Fibroblast of gingiva (primary cell): ENCODE data around the gene GMDS.

Source experiments
- DNase-seq: peaks from one replicate; pipeline ENCODE4 v3.0.0-alpha.2; 2011; ENCODE audit warnings: low read depth

GMDS gene

DNA sequence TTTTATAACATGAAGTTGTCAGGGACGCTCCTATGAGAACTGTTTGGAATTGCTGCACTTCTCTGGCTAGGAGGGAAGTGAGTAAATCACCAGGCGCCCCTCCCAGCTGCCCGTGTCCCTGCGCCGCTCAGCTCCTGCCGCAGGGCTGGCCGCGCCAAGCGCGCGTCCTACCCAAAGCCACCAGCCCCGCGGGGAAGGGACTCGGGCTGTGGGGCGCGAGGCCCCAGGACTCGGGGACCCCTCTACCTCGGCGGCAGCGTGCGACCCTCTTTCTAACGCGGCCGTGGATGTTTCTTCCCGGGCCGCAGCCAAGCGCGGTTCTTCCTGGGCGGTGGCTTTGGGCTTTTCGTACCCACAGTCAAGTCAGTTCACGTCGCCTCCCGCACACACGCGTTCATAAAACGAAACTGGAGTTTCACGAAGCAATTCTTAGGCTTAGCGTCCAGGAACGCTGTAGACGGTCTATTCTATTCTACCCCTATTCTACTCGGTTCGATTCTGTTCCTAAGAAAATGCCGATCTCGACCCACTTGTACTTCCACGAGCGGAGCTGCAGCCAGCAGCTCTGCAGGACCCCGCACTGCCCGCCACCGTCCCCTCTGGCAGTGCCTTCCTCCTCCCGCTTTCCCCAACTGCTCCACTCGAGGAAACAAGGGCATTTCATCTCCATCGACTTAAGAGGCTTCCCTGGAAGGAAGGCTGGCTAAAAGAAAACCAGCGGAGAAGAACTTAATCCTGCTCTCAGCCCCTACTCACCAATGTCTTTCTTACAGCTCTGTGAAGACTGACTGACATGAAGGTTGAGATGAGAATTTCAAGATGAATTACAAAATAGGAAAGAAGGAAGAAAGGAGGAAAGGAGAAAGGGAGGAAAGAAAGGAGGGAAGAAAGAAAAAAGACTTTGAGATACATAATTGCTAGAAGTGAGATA is 620.3 kb downstream of the GMDS start:
- DNase-seq: peak; percentile 24

DNA sequence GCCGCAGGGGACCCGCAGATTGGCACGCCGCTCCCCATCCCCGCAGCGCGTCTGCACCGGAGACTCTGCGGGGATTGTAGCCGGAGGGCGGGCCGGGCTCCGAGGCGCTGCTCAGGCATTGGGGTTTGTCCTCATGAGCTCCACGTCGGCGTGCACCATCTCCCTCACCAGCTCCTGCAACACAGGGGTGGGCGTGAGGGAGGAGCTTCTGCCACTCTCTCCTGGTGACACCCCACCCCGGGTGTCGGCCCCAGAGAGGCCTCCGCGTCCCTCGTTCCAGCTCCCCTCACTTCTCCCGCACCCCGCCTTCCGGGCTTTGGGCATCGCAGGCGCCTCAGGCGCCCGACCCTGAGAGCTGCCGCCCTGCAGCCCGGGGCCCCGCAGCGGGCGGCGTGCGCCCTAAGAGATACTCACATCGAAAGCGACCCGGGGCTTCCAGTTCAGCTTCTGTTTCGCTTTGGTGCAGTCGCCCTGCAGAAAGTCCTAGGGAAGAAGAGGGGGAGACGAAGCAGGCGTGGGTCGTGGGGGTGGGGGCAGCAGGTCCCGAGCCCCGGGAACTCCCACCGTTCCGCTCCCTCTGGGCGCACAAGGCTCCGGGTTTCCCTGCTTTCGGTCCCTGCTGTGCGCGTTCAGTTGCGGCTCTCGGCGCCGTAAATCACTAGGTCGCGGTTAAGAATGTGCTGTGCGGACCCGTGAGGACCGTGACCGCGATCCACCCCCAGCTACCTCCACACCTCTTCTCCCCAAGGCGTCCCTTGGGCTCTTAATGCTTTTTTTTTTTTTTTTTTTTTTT is 621.2 kb downstream of the GMDS start:
- DNase-seq: no peak

DNA sequence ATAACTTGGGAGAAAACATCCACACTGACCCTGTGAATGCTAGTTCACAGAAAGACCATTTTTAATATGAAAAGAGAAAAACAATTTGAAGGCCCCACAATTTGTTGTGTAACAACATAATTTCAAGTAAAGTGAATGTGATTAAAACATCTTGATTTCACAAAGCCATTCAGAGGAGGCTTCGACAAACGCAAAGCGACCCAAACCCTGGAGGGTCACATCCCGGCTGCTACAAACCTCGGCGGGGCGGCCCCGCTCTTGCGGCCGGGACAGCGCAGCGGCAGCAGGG is 621.7 kb downstream of the GMDS start:
- no peak for DNase-seq

- DNase-seq: no peak
Measured at GRCh38 chr6:1622851-1623768, 622.3 kb downstream of the GMDS start.

- DNase-seq: peak; percentile 13
Measured at GRCh38 chr6:1622220-1622850, 623.1 kb downstream of the GMDS start.

- no peak for DNase-seq
Measured at GRCh38 chr6:1621070-1621701, 624.2 kb downstream of the GMDS start.

GRCh38 chr6:1620504-1621069 is 624.8 kb downstream of the GMDS start:
- DNase-seq: no peak

DNA sequence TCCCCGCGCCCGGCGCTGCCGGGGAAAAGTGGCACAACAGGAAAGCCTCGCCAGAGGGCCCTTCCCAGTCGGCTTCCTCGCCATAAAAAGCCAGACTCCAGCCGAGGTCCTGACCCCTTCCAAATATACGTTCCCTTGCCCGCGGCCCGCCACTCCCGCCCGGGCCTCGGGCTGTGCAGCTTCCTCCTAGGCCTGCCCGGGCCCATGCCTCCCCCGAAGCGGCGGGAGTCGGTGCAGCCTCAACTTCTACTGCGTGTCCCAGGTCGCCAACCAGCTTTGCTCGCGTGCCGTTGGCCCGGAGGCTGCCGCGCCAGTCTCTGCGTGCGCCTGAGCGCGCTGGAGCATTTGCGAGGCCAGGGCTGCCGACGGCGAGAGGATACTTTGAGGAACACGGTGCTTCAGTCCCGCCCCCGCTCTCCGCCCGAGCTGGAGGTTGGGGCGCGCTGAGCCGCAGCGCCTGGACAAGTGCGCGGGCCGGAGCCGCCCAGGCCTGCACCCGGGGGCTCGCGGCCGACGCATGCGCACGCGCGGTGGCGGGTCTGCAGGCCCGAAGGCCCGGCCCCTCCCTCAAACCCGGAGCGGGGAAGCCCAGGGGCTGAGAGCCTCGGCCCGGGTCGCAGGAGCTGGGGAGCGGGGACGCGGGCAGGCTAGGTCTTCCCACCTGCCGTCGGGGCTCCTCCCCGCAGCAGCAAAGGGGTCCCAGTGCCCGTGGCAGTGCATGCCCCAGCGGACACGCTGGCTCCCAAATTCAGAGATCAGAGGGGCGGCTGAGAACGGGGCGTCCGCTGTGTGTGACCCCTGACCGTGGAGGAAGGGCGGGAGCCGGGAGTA is 625.5 kb downstream of the GMDS start:
- no peak for DNase-seq

- no peak for DNase-seq
Measured at GRCh38 chr6:1619098-1619672, 626.2 kb downstream of the GMDS start.

- DNase-seq: no peak
Measured at GRCh38 chr6:1618311-1619097, 626.9 kb downstream of the GMDS start.

DNA sequence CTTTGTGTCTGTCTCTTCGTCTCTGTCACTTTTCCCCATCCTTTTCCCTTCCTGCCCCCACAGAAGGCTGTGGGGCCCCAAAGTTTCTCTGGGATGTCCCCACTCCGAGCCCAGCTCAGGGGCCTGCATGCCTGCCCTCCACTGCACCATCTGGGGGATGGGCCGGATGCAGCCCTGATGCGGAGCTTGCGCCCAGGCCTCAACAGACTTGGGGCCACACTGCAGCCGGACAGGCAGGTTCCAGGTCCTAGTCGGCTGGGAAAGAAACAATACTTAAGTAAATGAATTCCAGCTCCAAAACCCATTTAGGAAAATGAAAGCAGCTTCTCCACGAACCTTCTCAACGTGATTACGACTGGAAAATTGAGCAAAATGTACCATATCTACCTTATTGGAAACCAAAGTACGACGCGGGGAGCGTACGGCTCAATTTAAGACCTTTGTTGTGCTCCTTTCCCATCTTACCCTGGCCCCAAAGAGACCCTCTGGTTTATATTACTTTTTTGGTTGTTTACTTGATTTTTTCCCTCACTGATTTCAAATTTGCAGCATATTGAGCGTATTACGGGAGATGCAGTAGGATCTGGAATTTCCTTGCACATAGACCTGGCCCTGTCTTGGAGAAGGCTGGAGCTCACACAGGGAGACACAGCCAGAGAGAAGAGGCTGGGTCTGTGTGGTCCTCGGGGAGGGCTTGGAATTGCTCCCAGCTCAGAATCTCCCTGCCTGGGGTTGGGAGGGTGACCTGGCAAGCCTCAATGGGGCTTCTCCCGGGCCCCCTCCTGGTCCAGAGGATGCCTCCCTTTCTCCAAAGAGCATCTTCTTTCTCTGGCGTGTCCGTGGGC is 627.7 kb downstream of the GMDS start:
- no peak for DNase-seq

DNA sequence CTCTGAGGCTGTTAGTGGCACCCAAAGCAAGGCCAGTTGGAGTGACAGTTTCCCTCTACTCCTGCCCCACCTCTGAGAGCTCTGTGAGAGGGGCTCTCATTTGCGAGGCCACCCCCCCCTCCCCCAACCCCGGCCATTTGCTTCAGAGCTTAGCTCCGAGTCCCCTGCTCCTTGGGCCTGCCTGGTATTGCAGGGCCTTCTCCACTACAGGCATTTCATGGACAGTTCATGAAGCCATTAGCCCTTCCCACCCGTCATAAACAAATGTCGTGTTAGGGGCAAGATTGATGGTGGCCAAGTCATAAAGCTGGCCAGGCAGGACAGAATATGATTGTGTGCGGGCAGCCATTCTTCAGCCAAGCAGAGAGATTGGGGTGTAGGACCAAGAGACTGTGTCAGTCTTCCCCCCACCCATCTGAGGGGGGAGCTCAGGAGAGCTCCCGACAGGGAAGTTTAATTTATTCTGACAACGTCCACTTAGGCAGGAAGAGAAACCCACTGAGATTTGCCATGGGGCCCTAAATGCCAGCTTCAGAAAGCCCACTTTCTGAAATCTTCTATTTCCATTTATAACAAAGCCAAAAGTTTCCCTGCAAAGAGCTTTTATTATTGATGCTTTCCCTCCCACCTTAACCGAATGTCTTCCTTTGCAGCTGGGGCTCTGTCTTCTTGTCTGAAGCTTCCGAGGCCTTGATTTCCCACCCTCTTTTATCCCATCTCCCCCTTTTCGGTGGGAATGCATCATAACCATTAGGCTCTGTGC is 628.5 kb downstream of the GMDS start:
- DNase-seq: no peak

DNA sequence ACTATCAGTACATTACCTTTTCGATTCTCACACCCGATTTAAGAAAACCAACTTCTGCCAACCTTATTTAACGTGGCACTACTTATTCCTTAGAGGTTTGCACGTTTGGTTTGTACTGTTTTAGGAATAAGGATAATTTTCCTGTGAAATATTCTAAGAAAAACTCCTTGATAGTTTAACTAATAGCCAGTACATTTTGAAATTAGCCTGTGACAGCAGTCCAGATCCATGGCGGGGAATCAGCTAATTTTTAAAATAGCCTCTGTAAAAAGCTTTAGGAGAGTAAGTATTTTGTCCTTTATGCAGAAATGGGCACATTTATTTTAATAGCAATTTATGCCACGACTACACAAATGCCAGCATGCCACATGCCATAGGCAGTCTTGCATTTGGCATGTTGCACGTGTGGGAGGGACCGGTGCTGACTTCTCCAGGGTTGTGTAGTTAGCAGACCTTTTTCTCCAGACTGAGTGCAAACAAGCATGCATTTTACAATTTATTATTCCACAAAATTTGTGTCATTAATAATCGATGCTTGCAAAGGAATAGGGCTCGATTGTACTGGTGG is 629.5 kb downstream of the GMDS start:
- DNase-seq: no peak

- no peak for DNase-seq
Measured at GRCh38 chr6:1615151-1615852, 630.1 kb downstream of the GMDS start.

GRCh38 chr6:1614448-1615150 is 630.8 kb downstream of the GMDS start:
- no peak for DNase-seq
